PC-3 (cell line): ENCODE data around the gene PPP6R2.
"Not testable (repeated sequence)": the region's sequence is repeated elsewhere in the genome, so short reads cannot be mapped to it uniquely, and the experiment has no call there.

ENCODE experiments used
- CTCF ChIP-seq: fragments of 300-600 bp; sonication (generic); conservative IDR thresholded peaks from 2 replicates; pipeline ENCODE4 v1.5.1; 2017; ENCODE audit warnings: antibody characterized with exemption, low read depth, mild to moderate bottlenecking, low read length
- EZH2 ChIP-seq: fragments of 300-600 bp; sonication (generic); IDR thresholded peaks from one replicate; pipeline ENCODE4 v1.6.1; 2017; ENCODE audit warnings: antibody characterized with exemption, mild to moderate bottlenecking, low read length; ENCODE audit not compliant: unreplicated experiment
- EZH2phosphoT487 ChIP-seq: fragments of 300-600 bp; sonication (generic); IDR thresholded peaks from 2 replicates; pipeline ENCODE4 v1.6.1; 2018; ENCODE audit warnings: mild to moderate bottlenecking, antibody characterized with exemption, low read length, borderline replicate concordance

- TF ChIP-seq CTCF, EZH2phosphoT487, EZH2: not testable (repeated sequence)
Observed at GRCh38 chr22:50432877-50433510, 89.9 kb downstream of the PPP6R2 start.
